Gastroesophageal sphincter (tissue), 3 donors: ENCODE measurements around the gene ETV4.

Experiments
- CTCF ChIP-seq, 4 experiments: fragments of 200-600 bp in 2 of 4; fragments of 450-650 bp in 2 of 4; sonication (generic) in 1 of 4; IDR thresholded peaks; one replicate each; pipeline ENCODE4 v1.5.1; 2017 to 2019; ENCODE audit warnings: antibody characterized with exemption in 4 of 4, mild to moderate bottlenecking in 2 of 4, moderate library complexity in 2 of 4
- EP300 ChIP-seq: sonication (generic); formaldehyde crosslinking; IDR thresholded peaks from one replicate; pipeline ENCODE4 v1.6.1; 2017; ENCODE audit warnings: antibody characterized with exemption, mild to moderate bottlenecking
- POLR2A ChIP-seq, 2 donors: fragments of 450-650 bp; IDR thresholded peaks; one replicate each; pipeline ENCODE4 v1.6.1; 2017; ENCODE audit warnings: antibody characterized with exemption in 2 of 2, mild to moderate bottlenecking in 2 of 2, moderate library complexity in 1 of 2

DNA sequence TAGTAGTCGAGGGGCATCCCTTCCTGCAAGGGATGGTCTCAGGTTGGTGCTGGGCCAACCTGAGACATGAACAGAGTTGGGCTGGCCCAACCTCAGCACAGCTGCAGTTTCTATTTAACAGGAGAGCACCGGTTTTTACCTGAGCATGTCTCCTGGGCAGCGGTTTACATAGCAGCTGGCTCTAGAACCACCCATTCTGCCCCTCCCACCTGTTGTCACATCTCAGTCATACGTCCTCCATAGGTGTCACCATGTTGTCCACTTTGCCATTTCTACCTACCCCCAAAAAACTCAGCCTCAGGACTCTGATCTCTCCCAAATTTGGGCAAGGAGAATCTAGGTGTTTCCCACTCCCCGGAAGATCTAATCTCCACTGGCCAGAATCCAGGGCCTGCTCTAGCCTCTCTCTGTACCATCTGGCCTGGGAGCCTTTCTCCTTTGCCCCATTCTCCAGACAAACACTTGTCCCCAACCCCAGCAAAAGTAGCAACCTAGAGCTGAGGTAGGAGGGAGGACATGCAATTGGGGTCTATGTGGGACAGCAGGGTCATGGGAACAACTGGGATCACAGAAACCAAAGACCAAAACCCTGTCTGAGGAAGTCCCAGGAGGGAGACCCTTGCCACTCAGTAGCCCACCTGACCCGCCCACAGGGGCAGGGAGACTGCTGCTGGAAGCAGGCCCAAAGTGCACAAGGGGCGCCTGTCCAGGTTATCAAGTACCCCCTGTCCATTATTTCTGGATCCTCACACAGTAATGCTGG is 19.1 kb downstream of the ETV4 start:
- no peak for TF ChIP-seq CTCF (IDR thresholded peaks at IDR 0.05)
- no peak for TF ChIP-seq EP300
- no peak for TF ChIP-seq POLR2A (IDR thresholded peaks at IDR 0.05)
